Uterus (tissue), 2 donors: Measurements from ENCODE around the gene XXYLT1.

Experiments
- POLR2A ChIP-seq, 2 donors: fragments of 450-650 bp; IDR thresholded peaks; one replicate each; pipeline ENCODE4 v1.6.1; 2016; ENCODE audit warnings: antibody characterized with exemption in 2 of 2, mild to moderate bottlenecking in 1 of 2, moderate library complexity in 1 of 2
- TF ChIP-seq, protein P1 (sequence below), 4 experiments: fragments of 200-600 bp in 2 of 4; fragments of 450-650 bp in 2 of 4; sonication (generic) in 2 of 4; IDR thresholded peaks; one replicate each; pipeline ENCODE4 v1.5.1; 2016 to 2019; ENCODE audit warnings: antibody characterized with exemption in 4 of 4, mild to moderate bottlenecking in 2 of 4, moderate library complexity in 1 of 4

DNA sequence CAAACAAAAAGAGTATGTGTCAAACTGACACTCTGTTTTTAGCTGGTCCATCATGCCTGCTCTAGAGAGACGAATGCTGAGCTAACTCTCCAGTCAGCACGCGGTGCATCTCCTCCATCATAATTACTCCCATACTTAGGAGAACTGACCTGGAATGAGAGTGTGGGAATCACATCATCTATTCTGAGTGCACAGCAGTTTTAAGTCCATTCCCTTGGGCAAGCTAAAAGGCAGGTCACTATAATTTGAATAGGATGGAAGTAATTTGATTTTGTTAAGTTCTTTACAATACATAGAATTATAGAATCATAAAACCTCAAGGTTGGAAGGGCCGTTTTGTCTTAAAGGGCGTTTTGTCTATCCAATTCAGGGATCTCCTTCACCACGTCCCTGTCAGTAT is 251.6 kb downstream of the XXYLT1 start:
- TF ChIP-seq, protein P1, sequence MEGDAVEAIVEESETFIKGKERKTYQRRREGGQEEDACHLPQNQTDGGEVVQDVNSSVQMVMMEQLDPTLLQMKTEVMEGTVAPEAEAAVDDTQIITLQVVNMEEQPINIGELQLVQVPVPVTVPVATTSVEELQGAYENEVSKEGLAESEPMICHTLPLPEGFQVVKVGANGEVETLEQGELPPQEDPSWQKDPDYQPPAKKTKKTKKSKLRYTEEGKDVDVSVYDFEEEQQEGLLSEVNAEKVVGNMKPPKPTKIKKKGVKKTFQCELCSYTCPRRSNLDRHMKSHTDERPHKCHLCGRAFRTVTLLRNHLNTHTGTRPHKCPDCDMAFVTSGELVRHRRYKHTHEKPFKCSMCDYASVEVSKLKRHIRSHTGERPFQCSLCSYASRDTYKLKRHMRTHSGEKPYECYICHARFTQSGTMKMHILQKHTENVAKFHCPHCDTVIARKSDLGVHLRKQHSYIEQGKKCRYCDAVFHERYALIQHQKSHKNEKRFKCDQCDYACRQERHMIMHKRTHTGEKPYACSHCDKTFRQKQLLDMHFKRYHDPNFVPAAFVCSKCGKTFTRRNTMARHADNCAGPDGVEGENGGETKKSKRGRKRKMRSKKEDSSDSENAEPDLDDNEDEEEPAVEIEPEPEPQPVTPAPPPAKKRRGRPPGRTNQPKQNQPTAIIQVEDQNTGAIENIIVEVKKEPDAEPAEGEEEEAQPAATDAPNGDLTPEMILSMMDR (IDR thresholded peaks at IDR 0.05) = no peak
- no peak for TF ChIP-seq POLR2A (IDR thresholded peaks at IDR 0.05)
